IPS-18a (cell line): Measurements from ENCODE around the gene ZNF497.
"Not testable (repeated sequence)": the region's sequence is repeated elsewhere in the genome, so short reads cannot be mapped to it uniquely, and the experiment has no call there.

ENCODE experiments used
- H3K27ac ChIP-seq: one replicate; pipeline ENCODE4 v1.5.1; 2013; ENCODE audit warnings: low read length
- H3K27me3 ChIP-seq: one replicate; pipeline ENCODE4 v1.6.1; 2013; ENCODE audit warnings: mild to moderate bottlenecking, low read length; ENCODE audit not compliant: control insufficient read depth, insufficient read depth
- H3K36me3 ChIP-seq: one replicate; pipeline ENCODE4 v1.6.1; 2013; ENCODE audit warnings: low read depth, low read length; ENCODE audit not compliant: control insufficient read depth
- H3K4me1 ChIP-seq: one replicate; pipeline ENCODE4 v1.6.1; 2013; ENCODE audit warnings: low read depth, low read length; ENCODE audit not compliant: control insufficient read depth
- H3K4me3 ChIP-seq: one replicate; pipeline ENCODE4 v1.5.1; 2013; ENCODE audit warnings: low read length
- H3K9ac ChIP-seq: one replicate; pipeline ENCODE4 v1.6.1; 2013; ENCODE audit warnings: mild to moderate bottlenecking, low read length, moderate library complexity
- H3K9me3 ChIP-seq: one replicate; pipeline ENCODE4 v1.6.1; 2013; ENCODE audit warnings: low read depth, low read length; ENCODE audit not compliant: control insufficient read depth

ZNF497 gene

DNA sequence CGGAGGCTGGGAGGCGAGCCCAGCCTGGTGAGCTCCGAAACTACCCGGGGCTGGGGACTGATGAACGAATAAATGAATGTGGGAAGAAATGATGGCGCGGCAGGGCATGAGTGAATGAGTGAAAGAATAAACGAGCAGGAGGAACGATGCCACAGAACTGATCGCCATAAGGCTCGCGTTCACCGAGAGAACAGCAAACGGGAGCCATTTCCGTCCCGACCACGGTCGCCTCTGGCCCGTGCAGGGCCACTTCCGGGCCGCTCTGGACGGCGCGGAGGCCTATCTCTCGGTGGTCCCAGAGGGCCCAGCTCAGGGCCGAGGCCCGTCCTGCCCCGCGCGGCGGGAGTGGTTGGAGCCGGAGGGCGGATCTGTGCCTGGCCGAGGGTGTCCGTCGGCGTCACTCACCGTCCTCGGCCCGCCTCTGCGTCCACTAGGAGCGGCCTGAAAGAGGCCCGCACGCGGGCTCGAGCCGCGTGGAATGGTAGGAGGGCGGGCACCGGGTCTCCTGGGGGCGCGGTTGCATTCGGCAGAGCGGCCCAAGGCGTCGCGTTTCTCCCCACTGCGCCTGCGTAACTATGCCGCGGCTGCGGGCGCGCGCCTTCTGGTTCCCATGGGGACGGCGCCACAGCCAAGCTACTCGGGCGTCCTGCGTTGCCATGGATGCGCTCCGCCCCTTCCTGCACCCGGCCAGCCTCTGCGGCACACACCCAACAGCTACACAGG lies at the start of gene ZNF497:
TSS of gene ZNF497 (minus strand) at position 480 of the 723 bp plus-strand sequence. CDS start 5,116 bp downstream, outside the sequence.
- Histone ChIP-seq H3K9ac (peak within 1 kb of the TSS; percentile 97), H3K27ac (peak within 1 kb of the TSS; percentile 97), H3K27me3 (no peaks in the 10 kb centered on the region), H3K4me1 (peaks cover 7% of the 10 kb centered on the region), H3K4me3 (peak within 1 kb of the TSS; percentile 99), H3K9me3 (no peaks in the 10 kb centered on the region), H3K36me3 (no peaks in the 10 kb centered on the region)

DNA sequence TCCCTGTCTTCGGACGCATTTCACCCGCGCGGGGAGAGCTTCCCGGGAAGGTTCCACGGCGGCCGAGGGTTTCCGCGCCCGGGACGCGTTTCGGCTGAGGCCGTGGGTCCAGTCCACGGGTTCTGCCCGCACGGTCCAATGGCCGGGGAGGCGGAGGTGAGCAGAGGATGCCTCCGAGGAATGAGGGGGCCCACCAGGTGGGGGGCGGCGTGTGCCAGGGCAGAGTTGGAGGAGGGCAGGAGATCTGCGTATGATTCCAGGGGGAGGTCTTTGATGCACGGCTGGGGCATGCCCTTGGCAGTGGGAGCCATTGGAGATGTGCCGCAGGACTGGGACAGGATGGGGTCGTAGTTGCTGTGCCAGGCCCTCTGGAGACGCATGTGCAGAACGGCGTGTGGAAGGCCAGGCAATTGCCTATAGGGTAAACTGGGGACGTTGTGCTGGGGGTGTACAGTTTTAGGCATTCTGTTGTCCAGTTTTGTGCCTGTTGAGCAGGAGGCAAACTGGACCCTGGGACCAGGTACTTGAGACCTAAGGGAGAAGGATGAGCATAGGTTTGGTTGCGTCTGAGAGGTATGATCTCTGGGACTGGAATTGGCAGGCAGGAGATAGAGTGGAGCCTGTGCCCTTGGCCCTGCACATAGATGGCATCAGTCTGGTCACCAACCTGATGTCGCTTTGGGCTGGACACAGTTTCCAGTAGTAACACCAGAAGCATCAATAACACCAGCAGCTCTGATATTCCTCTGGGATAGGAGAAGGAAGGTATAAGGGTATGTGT lies 46.6 kb upstream of the ZNF497 start:
- peak overlapping the region; percentile 20 for H3K9ac ChIP-seq
- peaks cover 4% of the 10 kb centered on the region for H3K4me1 ChIP-seq
- H3K27ac ChIP-seq: no peak overlapping the region
- peak overlapping the region; percentile 85 for H3K4me3 ChIP-seq
- H3K27me3 ChIP-seq: peaks cover 6% of the 10 kb centered on the region
- H3K9me3 ChIP-seq: no peaks in the 10 kb centered on the region
- H3K36me3 ChIP-seq: no peaks in the 10 kb centered on the region

- Histone ChIP-seq H3K4me1 (peaks cover 4% of the 10 kb centered on the region), H3K9me3 (no peaks in the 10 kb centered on the region), H3K4me3 (peak within 1 kb of the TSS; percentile 85), H3K27ac (peak within 1 kb of the TSS; percentile 49), H3K27me3 (peaks cover 6% of the 10 kb centered on the region), H3K9ac (peak within 1 kb of the TSS; percentile 84), H3K36me3 (no peaks in the 10 kb centered on the region)
Measured at GRCh38 chr19:58408152-58409009, 45.8 kb upstream of the ZNF497 start, which contains the start of gene ZNF584. ZNF584 (plus strand) TSS chr19:58408649; CDS start chr19:58409148, 499 bp downstream.

- H3K27me3 ChIP-seq: peaks cover 6% of the 10 kb centered on the region
- H3K27ac ChIP-seq: peak overlapping the region; percentile 49
- peak overlapping the region; percentile 84 for H3K9ac ChIP-seq
- peaks cover 4% of the 10 kb centered on the region for H3K4me1 ChIP-seq
- peak overlapping the region; percentile 85 for H3K4me3 ChIP-seq
- no peaks in the 10 kb centered on the region for H3K9me3 ChIP-seq
- H3K36me3 ChIP-seq: no peaks in the 10 kb centered on the region
Measured at GRCh38 chr19:58407658-58408151, 45.2 kb upstream of the ZNF497 start.

DNA sequence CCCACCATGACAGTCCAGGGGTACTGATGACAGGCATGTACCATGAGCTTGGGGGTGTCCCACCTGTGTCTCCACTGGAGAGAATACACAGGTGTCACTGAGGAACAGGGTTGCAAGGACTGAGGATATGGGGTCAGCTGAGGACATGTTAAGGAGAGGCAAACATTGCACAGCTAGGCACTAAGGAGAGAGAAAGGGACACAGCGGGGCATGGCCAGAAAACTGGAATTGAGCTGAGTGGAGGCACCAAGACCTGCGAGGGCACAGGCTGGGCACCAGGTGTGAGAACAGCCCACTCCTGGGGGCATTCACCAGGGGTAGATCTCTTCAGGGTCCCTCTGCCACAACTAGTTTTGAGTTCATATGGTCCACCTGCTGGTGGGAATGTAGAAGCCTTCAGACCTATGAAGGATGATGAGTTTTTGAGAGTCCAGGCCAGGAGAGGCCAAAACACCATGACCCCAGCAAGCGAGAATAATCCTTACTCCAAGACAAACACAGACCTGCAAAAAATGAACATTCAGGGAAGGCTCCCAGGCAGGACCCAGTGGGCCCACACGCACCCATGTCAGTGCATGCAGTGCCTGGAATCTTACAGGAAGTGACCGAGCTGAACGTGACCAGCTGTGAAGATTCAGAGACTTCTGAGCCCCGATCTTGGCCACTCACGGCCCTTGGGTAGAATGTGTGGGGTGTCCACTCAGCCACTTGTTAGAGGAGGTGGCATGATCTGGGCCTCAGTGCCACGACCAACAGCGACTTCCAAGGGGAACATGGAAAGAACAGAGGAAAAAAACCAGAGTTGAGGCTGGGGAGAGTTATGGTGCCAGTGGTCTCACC lies 44.5 kb upstream of the ZNF497 start:
- Histone ChIP-seq H3K9me3 (no peaks in the 10 kb centered on the region), H3K27ac (no peak overlapping the region), H3K4me1 (peaks cover 4% of the 10 kb centered on the region), H3K9ac (no peak overlapping the region), H3K36me3 (no peaks in the 10 kb centered on the region), H3K27me3 (peaks cover 6% of the 10 kb centered on the region), H3K4me3 (peak overlapping the region; percentile 85)

- peaks cover 12% of the 10 kb centered on the region for H3K4me1 ChIP-seq
- not testable (repeated sequence) for H3K36me3 ChIP-seq, H3K9me3 ChIP-seq, H3K27me3 ChIP-seq, H3K27ac ChIP-seq, H3K9ac ChIP-seq, H3K4me3 ChIP-seq
Measured at GRCh38 chr19:58403920-58404478, 41.4 kb upstream of the ZNF497 start.

- peak overlapping the region; percentile 81 for H3K9ac ChIP-seq
- H3K27ac ChIP-seq: no peak overlapping the region
Measured at GRCh38 chr19:58401840-58402421, 39.4 kb upstream of the ZNF497 start.

GRCh38 chr19:58400916-58401839 lies 38.6 kb upstream of the ZNF497 start:
- peaks cover 8% of the 10 kb centered on the region for H3K27me3 ChIP-seq
- H3K9me3 ChIP-seq: no peaks in the 10 kb centered on the region
- H3K36me3 ChIP-seq: no peaks in the 10 kb centered on the region
- H3K27ac ChIP-seq: no peak overlapping the region
- peak overlapping the region; percentile 85 for H3K4me3 ChIP-seq
- H3K9ac ChIP-seq: peak overlapping the region; percentile 81
- peaks cover 8% of the 10 kb centered on the region for H3K4me1 ChIP-seq

More at GRCh38 chr19:58401840-58402421, 39.4 kb upstream of the ZNF497 start:
- H3K36me3 ChIP-seq: no peaks in the 10 kb centered on the region
- H3K27me3 ChIP-seq: peaks cover 6% of the 10 kb centered on the region
- H3K4me3 ChIP-seq: peak overlapping the region; percentile 80
- H3K9me3 ChIP-seq: no peaks in the 10 kb centered on the region
- peaks cover 8% of the 10 kb centered on the region for H3K4me1 ChIP-seq

DNA sequence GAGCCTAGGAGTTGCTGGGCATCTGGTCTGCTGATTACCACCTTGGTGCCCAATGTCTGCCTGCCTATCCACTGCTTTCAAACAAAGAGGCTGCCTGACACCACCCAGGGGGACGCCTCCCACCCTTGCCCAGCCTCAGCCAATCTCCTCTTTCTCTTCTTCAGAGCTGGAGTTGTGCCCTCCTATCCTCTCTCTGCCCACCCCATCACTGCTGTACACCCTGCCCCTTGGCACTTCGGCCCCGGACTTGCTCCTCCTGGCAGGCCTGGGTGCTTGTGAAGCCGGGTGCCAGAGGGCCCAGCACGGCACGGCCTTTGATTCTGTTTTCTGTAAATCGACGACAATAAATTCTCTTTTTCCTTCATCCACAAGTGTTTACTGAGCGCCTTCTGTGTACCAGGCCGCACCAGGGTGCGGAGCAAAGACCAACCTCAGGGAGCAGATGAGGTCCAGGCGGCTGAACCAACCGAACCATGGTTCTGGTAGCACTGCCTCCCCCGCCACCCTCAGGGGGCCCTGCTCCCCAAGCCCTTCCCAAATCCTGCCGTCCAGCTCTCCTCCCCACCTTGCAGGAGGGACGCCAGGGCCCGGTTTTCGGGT lies 37.9 kb upstream of the ZNF497 start:
- H3K27me3 ChIP-seq: peaks cover 8% of the 10 kb centered on the region
- H3K4me3 ChIP-seq: peak overlapping the region; percentile 85
- no peak overlapping the region for H3K27ac ChIP-seq
- H3K4me1 ChIP-seq: peaks cover 8% of the 10 kb centered on the region
- peak overlapping the region; percentile 37 for H3K9ac ChIP-seq
- H3K9me3 ChIP-seq: no peaks in the 10 kb centered on the region
- H3K36me3 ChIP-seq: no peaks in the 10 kb centered on the region
